GM12873 (cell line): Measurements from ENCODE around the gene SLC35A4.

ENCODE experiments used
- TF ChIP-seq, protein P1 (sequence below): IDR thresholded peaks from 2 replicates; pipeline ENCODE4 v1.5.1; 2012; ENCODE audit warnings: low read depth, mild to moderate bottlenecking, moderate library complexity, low read length, control low read depth; ENCODE audit not compliant: insufficient read depth; ENCODE audit errors: missing control alignments

SLC35A4 gene

DNA sequence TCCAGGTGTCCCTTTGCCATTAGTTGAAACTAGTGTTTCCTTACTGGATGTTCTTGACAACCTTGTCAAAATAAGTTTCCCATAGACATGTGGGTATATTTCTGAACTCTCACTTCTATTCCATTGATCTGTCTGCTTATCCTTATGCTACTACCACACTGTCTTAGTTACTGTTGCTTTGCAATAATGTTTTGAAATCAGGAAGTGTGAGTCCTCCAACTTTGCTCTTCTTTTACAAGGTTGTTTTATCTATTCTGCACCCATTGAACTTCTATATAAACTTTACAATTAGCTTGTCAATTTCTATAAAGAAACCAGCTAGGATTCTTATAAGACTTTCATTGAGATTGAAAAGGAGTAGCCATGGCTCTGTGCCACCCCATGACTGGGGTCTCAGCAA is 44.1 kb downstream of the SLC35A4 start:
- TF ChIP-seq, protein P1, sequence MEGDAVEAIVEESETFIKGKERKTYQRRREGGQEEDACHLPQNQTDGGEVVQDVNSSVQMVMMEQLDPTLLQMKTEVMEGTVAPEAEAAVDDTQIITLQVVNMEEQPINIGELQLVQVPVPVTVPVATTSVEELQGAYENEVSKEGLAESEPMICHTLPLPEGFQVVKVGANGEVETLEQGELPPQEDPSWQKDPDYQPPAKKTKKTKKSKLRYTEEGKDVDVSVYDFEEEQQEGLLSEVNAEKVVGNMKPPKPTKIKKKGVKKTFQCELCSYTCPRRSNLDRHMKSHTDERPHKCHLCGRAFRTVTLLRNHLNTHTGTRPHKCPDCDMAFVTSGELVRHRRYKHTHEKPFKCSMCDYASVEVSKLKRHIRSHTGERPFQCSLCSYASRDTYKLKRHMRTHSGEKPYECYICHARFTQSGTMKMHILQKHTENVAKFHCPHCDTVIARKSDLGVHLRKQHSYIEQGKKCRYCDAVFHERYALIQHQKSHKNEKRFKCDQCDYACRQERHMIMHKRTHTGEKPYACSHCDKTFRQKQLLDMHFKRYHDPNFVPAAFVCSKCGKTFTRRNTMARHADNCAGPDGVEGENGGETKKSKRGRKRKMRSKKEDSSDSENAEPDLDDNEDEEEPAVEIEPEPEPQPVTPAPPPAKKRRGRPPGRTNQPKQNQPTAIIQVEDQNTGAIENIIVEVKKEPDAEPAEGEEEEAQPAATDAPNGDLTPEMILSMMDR, result no peak

DNA sequence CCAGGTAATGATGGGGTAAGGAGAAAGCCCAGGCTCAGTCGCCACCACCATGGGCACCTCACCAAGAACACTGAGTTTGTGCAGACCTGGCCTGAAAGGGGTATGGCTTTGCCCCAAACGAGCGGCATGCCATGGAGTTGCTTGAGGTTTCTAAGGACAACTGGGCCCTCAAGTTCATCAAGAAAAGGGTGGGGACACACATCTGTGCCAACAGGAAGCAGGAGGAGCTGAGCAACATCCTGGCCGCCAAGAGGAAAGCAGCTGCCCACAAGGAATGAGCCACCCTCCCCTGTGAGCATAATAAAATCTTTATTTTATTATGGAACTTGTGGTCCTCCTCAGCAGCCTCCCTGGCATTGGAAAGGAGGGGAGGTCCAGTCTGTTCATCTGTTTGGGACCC is 44.5 kb downstream of the SLC35A4 start:
- TF ChIP-seq, protein P1, result no peak

DNA sequence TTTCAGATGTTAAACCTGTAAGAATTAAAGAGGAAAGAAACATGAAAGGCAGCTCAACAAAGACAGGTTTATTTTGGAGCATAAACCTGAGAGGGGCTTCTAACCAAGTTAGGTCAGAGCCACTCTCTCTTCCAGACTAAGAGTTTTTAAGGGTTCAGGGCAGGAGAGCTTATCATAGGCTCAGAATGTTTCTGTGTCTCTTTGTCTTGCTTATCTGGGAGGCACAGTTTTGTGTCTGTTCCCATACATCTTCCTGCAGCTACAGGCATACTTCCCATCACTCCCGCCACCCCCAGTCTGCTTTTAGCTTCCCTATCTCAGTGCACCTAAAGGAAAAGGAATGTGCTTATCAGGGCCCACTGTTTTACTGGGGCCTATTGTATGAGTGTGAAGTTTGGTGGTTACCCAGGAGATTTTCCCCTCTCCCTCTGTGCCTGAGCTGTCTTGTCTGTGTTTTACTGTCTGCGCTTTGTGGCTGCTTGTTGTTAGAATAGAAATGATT is 46.4 kb downstream of the SLC35A4 start:
- TF ChIP-seq, protein P1, result no peak
